ENCODE measurements around the gene PICALM.
"Not testable (repeated sequence)": the region's sequence is repeated elsewhere in the genome, so short reads cannot be mapped to it uniquely, and the experiment has no call there.

The PICALM gene

DNA sequence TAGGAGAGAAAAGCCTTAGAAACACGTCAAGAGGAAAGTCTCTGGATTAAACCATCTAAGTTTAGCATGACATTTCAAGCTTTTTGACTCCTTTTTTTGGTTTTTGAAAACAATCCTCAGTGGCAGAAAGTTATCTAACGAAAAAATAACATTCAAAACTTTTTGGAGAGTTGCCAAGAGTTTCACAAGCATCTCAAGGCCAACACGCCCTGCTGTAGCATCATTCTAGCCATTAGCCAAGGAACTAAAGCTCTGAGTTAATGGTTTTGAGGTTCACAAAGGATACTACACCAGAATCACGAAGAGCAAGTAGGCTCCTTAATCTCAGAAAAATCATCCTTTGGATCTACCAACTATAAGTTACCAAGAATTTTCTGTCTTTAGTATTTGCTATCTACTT lies 94.8 kb downstream of the PICALM start:
- no peak for DNase-seq

DNA sequence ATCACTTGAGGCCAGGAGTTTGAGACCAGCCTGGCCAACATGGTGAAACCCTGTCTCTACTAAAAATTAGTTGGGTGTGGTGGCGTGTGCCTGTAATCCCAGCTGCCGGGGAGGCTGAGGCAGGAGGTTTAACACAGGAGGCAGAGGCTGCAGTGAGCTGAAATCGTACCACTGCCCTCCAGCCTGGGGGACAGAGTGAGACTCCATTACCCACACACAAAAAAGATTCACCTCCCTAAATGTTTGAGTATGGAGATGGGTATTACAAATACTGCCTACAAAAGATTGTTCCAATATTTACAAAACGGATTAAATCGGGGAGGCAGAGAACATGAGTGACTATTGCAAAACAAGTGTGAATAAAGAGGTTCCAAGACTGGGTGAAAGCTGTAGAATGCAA lies 98.3 kb downstream of the PICALM start:
- DNase-seq: no peak

DNA sequence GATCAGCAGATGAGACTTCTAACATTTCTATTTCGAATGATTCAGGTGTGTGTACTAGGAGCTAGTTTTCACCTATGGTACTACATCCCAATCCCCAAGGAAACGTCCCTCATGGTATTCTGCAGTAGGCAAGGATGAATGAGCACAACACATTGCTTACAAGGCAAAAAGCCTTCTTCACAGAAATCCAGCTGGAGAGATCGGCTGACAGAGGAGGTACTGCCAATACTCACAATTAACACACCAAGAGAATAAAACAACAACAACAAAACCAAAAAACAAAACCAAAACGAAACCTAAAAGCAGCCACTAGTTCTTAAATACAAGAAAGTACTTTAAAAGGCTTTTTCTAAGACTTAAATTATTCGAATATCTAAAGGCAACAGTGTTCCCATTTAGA lies 101.4 kb downstream of the PICALM start:
- peak; percentile 51 for DNase-seq

DNA sequence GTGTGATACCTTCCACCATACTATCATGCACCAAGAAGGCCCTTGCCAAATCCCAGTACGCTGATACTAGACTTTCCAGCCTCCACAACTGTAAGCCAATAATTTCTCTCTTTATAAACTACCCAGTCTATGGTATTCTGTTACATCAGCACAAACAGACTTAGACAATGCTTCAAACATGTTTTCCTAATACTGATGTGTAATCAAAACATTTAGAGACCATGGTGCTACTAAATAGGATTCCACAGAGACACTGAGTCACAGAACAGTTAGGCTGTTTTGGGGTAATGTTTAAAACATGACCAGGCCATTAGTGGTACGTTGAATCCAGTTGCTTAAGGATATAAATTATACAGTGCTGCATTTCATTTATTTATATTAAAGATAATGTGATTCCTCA lies 103.7 kb downstream of the PICALM start:
- no peak for DNase-seq

GRCh38 chr11:85961930-85962363 lies 106.9 kb downstream of the PICALM start:
- DNase-seq: no peak

DNA sequence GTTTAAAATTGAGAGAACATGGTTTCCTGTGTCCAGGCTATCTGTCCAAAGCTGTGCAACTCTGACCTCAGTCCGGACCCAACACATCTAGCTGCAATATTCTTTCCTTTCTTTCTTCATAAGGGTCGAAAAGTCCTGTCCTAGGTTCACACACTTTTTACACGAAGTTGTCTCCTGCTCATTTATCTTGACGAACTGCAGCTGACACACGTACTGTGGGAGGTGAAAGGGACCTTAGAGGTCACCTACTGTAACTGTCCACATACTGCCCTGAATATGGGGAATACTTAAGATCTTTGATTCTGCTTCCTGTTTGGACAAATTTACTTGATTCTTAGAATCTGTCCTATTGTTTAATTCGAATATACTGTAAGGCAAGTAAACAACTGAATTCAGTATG lies 107.8 kb downstream of the PICALM start:
- no peak for DNase-seq

DNA sequence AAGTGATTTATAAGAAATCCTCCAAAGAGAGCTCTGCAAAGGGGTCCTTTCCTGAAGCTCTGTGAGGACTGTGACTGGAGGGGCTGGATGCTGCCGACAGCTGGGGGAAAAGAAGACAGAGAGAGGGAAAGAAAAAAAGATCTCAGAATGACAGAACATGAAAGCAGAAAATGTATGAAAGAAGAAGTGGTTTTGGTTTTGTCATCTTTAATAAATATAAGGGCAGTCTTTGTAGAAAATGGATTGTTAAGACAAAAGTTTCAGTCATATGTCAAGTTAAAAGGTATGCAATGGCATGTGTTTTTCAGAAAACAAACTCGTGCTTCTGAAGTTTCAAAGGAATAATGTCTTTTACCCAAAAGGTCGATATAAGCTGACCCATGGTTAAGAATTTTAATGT lies 108.2 kb downstream of the PICALM start:
- DNase-seq: no peak

GRCh38 chr11:85955531-85955930 lies 113.4 kb downstream of the PICALM start:
- DNase-seq: no peak

GRCh38 chr11:85953491-85954143 lies 115.3 kb downstream of the PICALM start:
- DNase-seq: no peak

DNA sequence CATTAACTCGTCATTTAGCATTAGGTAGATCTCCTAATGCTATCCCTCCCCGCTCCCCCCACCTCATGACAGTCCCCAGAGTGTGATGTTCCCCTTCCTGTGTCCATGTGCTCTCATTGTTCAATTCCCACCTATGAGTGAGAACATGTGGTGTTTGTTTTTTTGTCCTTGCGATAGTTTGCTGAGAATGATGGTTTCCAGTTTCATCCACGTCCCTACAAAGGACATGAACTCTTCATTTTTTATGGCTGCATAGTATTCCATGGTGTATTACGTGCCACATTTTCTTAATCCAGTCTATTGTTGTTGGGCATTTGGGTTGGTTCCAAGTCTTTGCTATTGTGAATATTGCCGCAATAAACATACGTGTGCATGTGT lies 116.8 kb downstream of the PICALM start:
- not testable (repeated sequence) for DNase-seq

DNA sequence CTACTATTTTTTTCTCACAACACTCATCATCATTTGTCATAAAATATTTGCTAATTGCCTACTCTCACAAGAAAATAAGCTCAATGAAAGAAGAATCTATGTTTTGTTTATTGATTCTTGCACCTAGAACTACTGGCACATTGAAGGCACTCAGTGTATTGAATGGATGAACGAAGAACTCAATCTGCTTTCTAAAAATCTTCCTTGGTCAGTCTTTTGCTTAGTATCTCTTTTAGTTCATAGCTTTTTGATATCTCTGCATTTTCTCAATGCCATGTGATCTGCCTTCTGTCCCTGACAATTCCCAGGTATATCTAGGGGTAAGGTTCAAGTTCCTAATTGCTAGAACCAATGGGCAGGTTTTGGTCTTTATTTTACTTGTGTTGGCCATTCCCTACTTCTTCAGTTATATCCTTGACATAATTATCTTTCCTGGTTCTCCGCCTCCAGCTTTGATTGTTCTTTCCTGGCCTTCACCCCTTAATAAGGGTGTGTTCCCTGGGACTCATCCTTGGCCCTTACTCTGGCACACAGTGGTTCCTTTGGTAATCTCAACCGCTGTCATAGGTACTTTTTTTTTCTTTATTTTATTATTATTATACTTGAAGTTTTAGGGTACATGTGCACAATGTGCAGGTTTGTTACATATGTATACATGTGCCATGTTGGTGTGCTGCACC lies 117.3 kb downstream of the PICALM start:
- DNase-seq: no peak

DNA sequence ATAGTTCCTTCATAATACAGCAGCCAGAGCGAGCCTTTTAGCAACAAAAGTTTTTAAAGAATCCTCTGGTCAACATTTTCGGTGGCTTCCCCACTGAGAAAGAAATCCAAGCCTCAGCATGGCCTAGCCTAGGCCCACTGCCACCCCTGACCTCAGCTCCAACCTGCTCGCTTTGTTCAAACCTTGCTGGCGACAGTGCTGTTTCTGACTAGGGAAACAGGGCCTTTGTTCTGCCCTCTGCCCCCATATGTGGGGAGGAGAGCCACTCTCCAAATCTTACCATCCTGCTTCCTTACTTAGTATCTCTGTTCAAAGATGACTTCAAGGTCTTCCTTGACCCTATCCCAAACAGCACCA lies 117.9 kb downstream of the PICALM start:
- no peak for DNase-seq

- DNase-seq: no peak
These were observed 118.4 kb downstream of the PICALM start for GRCh38 chr11:85950317-85951048.

DNA sequence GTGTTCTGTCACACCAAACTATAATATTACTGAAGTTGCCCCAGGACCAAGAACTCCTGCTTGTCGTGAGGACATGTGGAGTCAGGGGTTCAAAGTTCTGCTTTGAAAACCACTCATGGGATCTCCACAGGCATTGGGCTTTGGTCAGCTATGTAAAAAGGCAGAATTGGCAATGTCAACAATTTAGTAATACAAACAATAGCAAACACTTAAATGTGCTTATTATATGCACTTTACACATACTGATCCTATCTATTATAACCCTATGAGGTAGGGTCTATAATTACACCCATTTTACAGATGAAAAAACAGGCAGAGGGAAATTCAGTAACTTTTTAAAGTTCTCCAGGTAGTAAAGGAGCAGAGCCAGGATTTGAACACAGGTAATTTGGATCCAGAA lies 119.1 kb downstream of the PICALM start:
- DNase-seq: no peak

DNA sequence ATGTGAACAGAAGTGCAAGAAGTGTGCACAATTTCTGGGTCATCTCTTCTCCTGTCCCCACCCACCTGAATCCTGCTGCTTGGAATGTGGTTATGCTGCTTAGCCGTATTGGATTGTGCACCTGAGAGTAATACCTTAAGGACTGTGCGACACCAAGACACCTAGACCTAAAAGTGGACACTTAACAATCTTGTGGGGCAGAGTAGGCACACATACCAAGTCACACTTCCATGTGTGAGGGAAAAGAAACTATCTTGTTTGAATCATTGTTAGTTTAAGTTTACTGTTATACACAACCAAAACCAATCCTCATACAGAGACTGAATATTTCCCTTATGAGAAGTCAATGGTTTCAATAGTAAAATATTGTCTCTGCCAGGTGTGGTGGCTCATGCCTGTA lies 120.0 kb downstream of the PICALM start:
- DNase-seq: no peak

GRCh38 chr11:85947431-85948272 lies 121.2 kb downstream of the PICALM start:
- peak; percentile 81 for DNase-seq

- DNase-seq: peak; percentile 42
These were observed 122.7 kb downstream of the PICALM start for GRCh38 chr11:85946221-85946620.

GRCh38 chr11:85945788-85946187 lies 123.1 kb downstream of the PICALM start:
- DNase-seq: no peak

DNA sequence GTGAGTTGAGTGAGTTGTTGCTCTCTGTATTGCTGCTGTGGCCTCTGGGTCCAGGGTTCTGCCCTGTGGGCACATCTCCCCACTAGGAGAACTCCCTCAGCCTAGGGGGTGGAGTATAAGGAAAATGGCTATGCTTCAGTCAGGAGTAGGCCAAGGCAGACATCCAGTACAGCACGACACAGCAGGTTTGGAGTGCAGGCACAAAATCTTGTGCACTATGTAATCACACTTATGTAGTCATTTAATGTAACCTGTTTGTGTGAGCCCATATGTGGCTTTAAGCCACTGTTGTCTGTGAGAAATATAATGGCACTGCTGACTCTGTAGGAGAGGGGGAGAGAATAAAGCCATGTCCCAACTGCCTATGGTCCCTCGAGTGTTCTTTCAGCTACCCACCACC lies 123.6 kb downstream of the PICALM start:
- no peak for DNase-seq

DNA sequence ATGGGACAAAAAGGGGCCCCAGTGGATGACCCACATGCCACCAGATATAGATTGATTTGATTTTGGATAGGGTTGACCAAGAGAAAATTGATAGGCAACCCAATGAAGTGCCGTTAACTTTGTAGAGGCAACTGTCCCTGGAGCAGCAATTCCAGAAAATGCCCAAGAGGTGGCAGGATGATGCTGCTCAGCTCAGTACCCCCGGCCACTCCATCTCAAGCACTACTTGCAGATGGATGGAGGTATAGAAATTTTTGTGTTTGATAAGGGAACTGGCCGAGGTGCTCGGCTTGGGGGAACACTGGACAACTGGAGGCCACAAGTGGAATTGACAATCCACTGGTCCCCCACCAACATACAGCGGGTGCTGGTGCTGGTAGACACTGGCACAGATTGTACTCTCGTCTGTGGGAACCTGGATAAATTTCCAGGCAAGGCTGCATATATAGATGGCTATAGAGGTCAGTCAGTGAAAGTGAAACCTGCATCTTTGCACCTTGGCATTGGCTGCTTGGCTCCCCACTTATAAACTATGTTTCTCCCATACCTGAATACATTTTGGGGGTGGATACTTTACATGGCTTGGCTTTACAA lies 127.4 kb downstream of the PICALM start:
- DNase-seq: peak; percentile 67

- DNase-seq: no peak
These were observed 129.5 kb downstream of the PICALM start for GRCh38 chr11:85939099-85940015.

GRCh38 chr11:85937835-85938234 lies 131.0 kb downstream of the PICALM start:
- no peak for DNase-seq
